HG02943 (cell line): ENCODE data around the gene PPP1R9A.

ENCODE experiments used
- ATAC-seq: cut with Tn5 transposase; IDR thresholded peaks from one replicate; pipeline ENCODE4 v1.9.1; 2021; ENCODE audit warnings: mild to moderate bottlenecking, low read depth, moderate library complexity; ENCODE audit not compliant: unreplicated experiment

Gene PPP1R9A

GRCh38 chr7:95169678-95170077 is 262.3 kb downstream of the PPP1R9A start:
- ATAC-seq = no peak

- no peak for ATAC-seq
Measured at GRCh38 chr7:95172420-95172819, 265.0 kb downstream of the PPP1R9A start.

GRCh38 chr7:95190515-95190914 is 283.1 kb downstream of the PPP1R9A start:
- no peak for ATAC-seq

GRCh38 chr7:95191795-95192194 is 284.4 kb downstream of the PPP1R9A start:
- no peak for ATAC-seq

- ATAC-seq = no peak
Measured at GRCh38 chr7:95198863-95199262, 291.5 kb downstream of the PPP1R9A start.

- ATAC-seq = no peak
Measured at GRCh38 chr7:95199779-95200558, 292.6 kb downstream of the PPP1R9A start.

GRCh38 chr7:95200741-95201140 is 293.3 kb downstream of the PPP1R9A start:
- no peak for ATAC-seq

- no peak for ATAC-seq
Measured at GRCh38 chr7:95201727-95202126, 294.3 kb downstream of the PPP1R9A start.

- ATAC-seq = no peak
Measured at GRCh38 chr7:95204618-95205017, 297.2 kb downstream of the PPP1R9A start.

GRCh38 chr7:95205665-95206225 is 298.4 kb downstream of the PPP1R9A start:
- no peak for ATAC-seq

- ATAC-seq = no peak
Measured at GRCh38 chr7:95209276-95209675, 301.9 kb downstream of the PPP1R9A start.

GRCh38 chr7:95209788-95210187 is 302.4 kb downstream of the PPP1R9A start:
- no peak for ATAC-seq

- no peak for ATAC-seq
Measured at GRCh38 chr7:95213148-95213547, 305.8 kb downstream of the PPP1R9A start.

GRCh38 chr7:95213809-95214492 is 306.6 kb downstream of the PPP1R9A start:
- ATAC-seq = no peak

- no peak for ATAC-seq
Measured at GRCh38 chr7:95219721-95220120, 312.3 kb downstream of the PPP1R9A start.

- no peak for ATAC-seq
Measured at GRCh38 chr7:95220328-95220727, 312.9 kb downstream of the PPP1R9A start.

GRCh38 chr7:95225301-95225700 is 317.9 kb downstream of the PPP1R9A start:
- no peak for ATAC-seq

GRCh38 chr7:95229301-95229700 is 321.9 kb downstream of the PPP1R9A start:
- no peak for ATAC-seq

- no peak for ATAC-seq
Measured at GRCh38 chr7:95238252-95238943, 331.0 kb downstream of the PPP1R9A start.

- no peak for ATAC-seq
Measured at GRCh38 chr7:95240921-95241320, 333.5 kb downstream of the PPP1R9A start.

GRCh38 chr7:95242266-95242665 is 334.9 kb downstream of the PPP1R9A start:
- ATAC-seq = no peak
